Measurements from ENCODE around the gene PRKD1. TPM values are rescaled to one million over a fixed set of nuclear protein-coding genes. Genes with fewer than 3 reads are reported as not detected.

Gene PRKD1
- polyA plus RNA-seq, 3 donors from 2014 or later: not detected

GRCh38 chr14:29684926-29685325, 242.7 kb downstream of the PRKD1 start:
- no peaks in the 10 kb centered on the region for H3K36me3 Mint-ChIP-seq
- H3K4me3 Mint-ChIP-seq: no peak overlapping the region
- no peak for DNase-seq
- H3K27ac Mint-ChIP-seq: no peak overlapping the region
- H3K9me3 Mint-ChIP-seq: peaks cover 17 to 78% (median 25%) of the 10 kb centered on the region in 6 donors
- peaks cover 0 to 1% (median 0%) of the 10 kb centered on the region in 3 donors for H3K27me3 Mint-ChIP-seq (ENCODE audit: low read depth in 3 of 3)
- H3K4me1 Mint-ChIP-seq: no peaks in the 10 kb centered on the region

GRCh38 chr14:29682789-29683188, 244.9 kb downstream of the PRKD1 start:
- no peak for DNase-seq
- Mint-ChIP-seq H3K36me3 (no peaks in the 10 kb centered on the region), H3K9me3 (peaks cover 11 to 69% (median 23%) of the 10 kb centered on the region in 6 donors), H3K27ac (no peak overlapping the region), H3K4me3 (no peak overlapping the region), H3K4me1 (no peaks in the 10 kb centered on the region), H3K27me3 (ENCODE audit: low read depth in 3 of 3) (no peaks in the 10 kb centered on the region)

- H3K9me3 Mint-ChIP-seq: peaks cover 11 to 55% (median 22%) of the 10 kb centered on the region in 6 donors
- H3K27ac Mint-ChIP-seq: no peak overlapping the region
- DNase-seq: no peak
- H3K4me1 Mint-ChIP-seq: no peaks in the 10 kb centered on the region
- H3K27me3 Mint-ChIP-seq (ENCODE audit: low read depth in 3 of 3): no peaks in the 10 kb centered on the region
- no peaks in the 10 kb centered on the region for H3K36me3 Mint-ChIP-seq
- no peak overlapping the region for H3K4me3 Mint-ChIP-seq
Observed at GRCh38 chr14:29681316-29681715, 246.3 kb downstream of the PRKD1 start.

- Mint-ChIP-seq H3K27me3 (ENCODE audit: low read depth in 3 of 3) (peaks cover 0 to 2% (median 2%) of the 10 kb centered on the region in 3 donors), H3K9me3 (peaks cover 7 to 38% (median 24%) of the 10 kb centered on the region in 6 donors), H3K27ac (no peak overlapping the region), H3K36me3 (peaks cover 0 to 4% (median 0%) of the 10 kb centered on the region in 3 donors), H3K4me3 (no peak overlapping the region), H3K4me1 (no peaks in the 10 kb centered on the region)
- DNase-seq: no peak
Observed at GRCh38 chr14:29674566-29675285, 252.9 kb downstream of the PRKD1 start.

GRCh38 chr14:29672831-29673230, 254.8 kb downstream of the PRKD1 start:
- Mint-ChIP-seq H3K4me1 (no peaks in the 10 kb centered on the region), H3K9me3 (peaks cover 4 to 32% (median 23%) of the 10 kb centered on the region in 6 donors), H3K27me3 (ENCODE audit: low read depth in 3 of 3) (peaks cover 0 to 2% (median 2%) of the 10 kb centered on the region in 3 donors), H3K4me3 (no peak overlapping the region), H3K36me3 (peaks cover 0 to 4% (median 0%) of the 10 kb centered on the region in 3 donors), H3K27ac (no peak overlapping the region)
- no peak for DNase-seq

GRCh38 chr14:29671034-29671433, 256.6 kb downstream of the PRKD1 start:
- no peak overlapping the region for H3K4me3 Mint-ChIP-seq
- DNase-seq: no peak
- peaks cover 0 to 4% (median 0%) of the 10 kb centered on the region in 3 donors for H3K36me3 Mint-ChIP-seq
- H3K4me1 Mint-ChIP-seq: no peaks in the 10 kb centered on the region
- H3K27me3 Mint-ChIP-seq (ENCODE audit: low read depth in 3 of 3): peaks cover 0 to 3% (median 2%) of the 10 kb centered on the region in 3 donors
- H3K27ac Mint-ChIP-seq: no peak overlapping the region
- H3K9me3 Mint-ChIP-seq: peaks cover 7 to 41% (median 25%) of the 10 kb centered on the region in 6 donors

GRCh38 chr14:29668201-29668600, 259.4 kb downstream of the PRKD1 start:
- Mint-ChIP-seq H3K4me1 (no peaks in the 10 kb centered on the region), H3K36me3 (peaks cover 0 to under 1% (median 0%) of the 10 kb centered on the region in 3 donors), H3K4me3 (no peak overlapping the region), H3K27me3 (ENCODE audit: low read depth in 3 of 3) (peaks cover 0 to 2% (median 2%) of the 10 kb centered on the region in 3 donors), H3K27ac (no peak overlapping the region), H3K9me3 (peaks cover 10 to 53% (median 29%) of the 10 kb centered on the region in 6 donors)
- no peak for DNase-seq

- Mint-ChIP-seq H3K4me3 (no peak overlapping the region), H3K27ac (no peak overlapping the region), H3K4me1 (no peaks in the 10 kb centered on the region), H3K9me3 (peaks cover 3 to 52% (median 20%) of the 10 kb centered on the region in 6 donors), H3K27me3 (ENCODE audit: low read depth in 3 of 3) (peaks cover 0 to 1% (median 0%) of the 10 kb centered on the region in 3 donors), H3K36me3 (no peaks in the 10 kb centered on the region)
- DNase-seq: no peak
Observed at GRCh38 chr14:29664515-29664914, 263.1 kb downstream of the PRKD1 start.

- no peaks in the 10 kb centered on the region for H3K36me3 Mint-ChIP-seq
- H3K9me3 Mint-ChIP-seq: peaks cover 4 to 55% (median 25%) of the 10 kb centered on the region in 6 donors
- no peak for DNase-seq
- peaks cover 0 to 1% (median 0%) of the 10 kb centered on the region in 3 donors for H3K27me3 Mint-ChIP-seq (ENCODE audit: low read depth in 3 of 3)
- H3K4me3 Mint-ChIP-seq: no peak overlapping the region
- no peaks in the 10 kb centered on the region for H3K4me1 Mint-ChIP-seq
- H3K27ac Mint-ChIP-seq: no peak overlapping the region
Observed at GRCh38 chr14:29663281-29663801, 264.3 kb downstream of the PRKD1 start.

GRCh38 chr14:29654901-29655550, 272.6 kb downstream of the PRKD1 start:
- Mint-ChIP-seq H3K4me3 (no peak overlapping the region), H3K9me3 (peaks cover 8 to 61% (median 26%) of the 10 kb centered on the region in 6 donors), H3K4me1 (no peaks in the 10 kb centered on the region), H3K27me3 (ENCODE audit: low read depth in 3 of 3) (no peaks in the 10 kb centered on the region), H3K27ac (no peak overlapping the region), H3K36me3 (peaks cover 0 to under 1% (median 0%) of the 10 kb centered on the region in 3 donors)
- DNase-seq: no peak

GRCh38 chr14:29653303-29653702, 274.3 kb downstream of the PRKD1 start:
- H3K27ac Mint-ChIP-seq: no peak overlapping the region
- no peaks in the 10 kb centered on the region for H3K27me3 Mint-ChIP-seq (ENCODE audit: low read depth in 3 of 3)
- peaks cover 16 to 60% (median 34%) of the 10 kb centered on the region in 6 donors for H3K9me3 Mint-ChIP-seq
- H3K4me3 Mint-ChIP-seq: no peak overlapping the region
- peaks cover 0 to 4% (median 0%) of the 10 kb centered on the region in 3 donors for H3K36me3 Mint-ChIP-seq
- H3K4me1 Mint-ChIP-seq: no peaks in the 10 kb centered on the region
- DNase-seq: no peak

GRCh38 chr14:29652571-29652970, 275.1 kb downstream of the PRKD1 start:
- Mint-ChIP-seq H3K27ac (no peak overlapping the region), H3K36me3 (peaks cover 0 to 4% (median 0%) of the 10 kb centered on the region in 3 donors), H3K4me1 (no peaks in the 10 kb centered on the region), H3K9me3 (peaks cover 16 to 58% (median 39%) of the 10 kb centered on the region in 6 donors), H3K4me3 (no peak overlapping the region), H3K27me3 (ENCODE audit: low read depth in 3 of 3) (no peaks in the 10 kb centered on the region)
- DNase-seq: no peak

GRCh38 chr14:29650554-29651269, 276.9 kb downstream of the PRKD1 start:
- H3K27me3 Mint-ChIP-seq (ENCODE audit: low read depth in 3 of 3): no peaks in the 10 kb centered on the region
- no peaks in the 10 kb centered on the region for H3K4me1 Mint-ChIP-seq
- no peak overlapping the region for H3K27ac Mint-ChIP-seq
- no peak overlapping the region for H3K4me3 Mint-ChIP-seq
- no peak for DNase-seq
- H3K36me3 Mint-ChIP-seq: peaks cover 0 to 4% (median 0%) of the 10 kb centered on the region in 3 donors
- peaks cover 16 to 64% (median 46%) of the 10 kb centered on the region in 6 donors for H3K9me3 Mint-ChIP-seq

Measured in immature natural killer cell (primary cell).